ENCODE data around the gene ZNF599.

DNA sequence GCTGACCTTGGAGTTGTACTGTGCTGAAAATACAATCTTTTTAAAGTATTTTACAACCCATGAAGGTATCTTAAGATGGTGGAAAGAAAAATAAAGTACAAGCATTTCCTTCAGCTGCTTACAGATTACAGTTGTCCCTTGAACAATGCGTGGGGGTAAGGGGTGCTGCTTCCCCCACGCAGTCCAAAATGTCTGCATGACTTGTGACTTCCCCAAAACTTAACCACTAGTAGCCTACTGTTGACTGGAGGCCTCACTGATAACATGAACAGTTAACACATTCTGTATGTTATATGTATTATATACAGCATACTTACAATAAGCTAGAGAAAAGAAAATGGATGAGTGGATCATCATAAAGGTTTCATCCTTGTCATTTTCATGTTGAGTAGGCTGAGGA is 45.3 kb upstream of the ZNF599 start:
- TF ChIP-seq POLR2A (IDR thresholded peaks at IDR 0.05; ENCODE audit: insufficient read depth in 1 of 2, low read depth in 2 of 2, low read length in 2 of 2) (no peak), CTCF (CRISPR knock-in tag; IDR thresholded peaks at IDR 0.05) (no peak), ZNF83 (CRISPR knock-in tag; IDR thresholded peaks at IDR 0.05; ENCODE audit: borderline replicate concordance) (no peak), ATF7 (IDR thresholded peaks at IDR 0.05) (no peak), ATF7 (CRISPR knock-in tag; IDR thresholded peaks at IDR 0.05) (no peak), ZNF350 (CRISPR knock-in tag; IDR thresholded peaks at IDR 0.05; ENCODE audit: borderline replicate concordance, low read depth) (no peak), RFX5 (IDR thresholded peaks at IDR 0.05; ENCODE audit: low read depth, low read length) (no peak), MBNL3 (CRISPR knock-in tag; conservative IDR thresholded peaks at IDR 0.05) (no peak), FIP1L1 (IDR thresholded peaks at IDR 0.05; ENCODE audit: borderline replicate concordance, insufficient read depth, low read depth, low read length) (no peak), RAD21 (CRISPR knock-in tag; IDR thresholded peaks at IDR 0.05) (no peak), KLF6 (CRISPR knock-in tag; IDR thresholded peaks at IDR 0.05) (no peak), THAP11 (CRISPR knock-in tag; IDR thresholded peaks at IDR 0.05) (no peak)
- TF ChIP-seq, protein P1, sequence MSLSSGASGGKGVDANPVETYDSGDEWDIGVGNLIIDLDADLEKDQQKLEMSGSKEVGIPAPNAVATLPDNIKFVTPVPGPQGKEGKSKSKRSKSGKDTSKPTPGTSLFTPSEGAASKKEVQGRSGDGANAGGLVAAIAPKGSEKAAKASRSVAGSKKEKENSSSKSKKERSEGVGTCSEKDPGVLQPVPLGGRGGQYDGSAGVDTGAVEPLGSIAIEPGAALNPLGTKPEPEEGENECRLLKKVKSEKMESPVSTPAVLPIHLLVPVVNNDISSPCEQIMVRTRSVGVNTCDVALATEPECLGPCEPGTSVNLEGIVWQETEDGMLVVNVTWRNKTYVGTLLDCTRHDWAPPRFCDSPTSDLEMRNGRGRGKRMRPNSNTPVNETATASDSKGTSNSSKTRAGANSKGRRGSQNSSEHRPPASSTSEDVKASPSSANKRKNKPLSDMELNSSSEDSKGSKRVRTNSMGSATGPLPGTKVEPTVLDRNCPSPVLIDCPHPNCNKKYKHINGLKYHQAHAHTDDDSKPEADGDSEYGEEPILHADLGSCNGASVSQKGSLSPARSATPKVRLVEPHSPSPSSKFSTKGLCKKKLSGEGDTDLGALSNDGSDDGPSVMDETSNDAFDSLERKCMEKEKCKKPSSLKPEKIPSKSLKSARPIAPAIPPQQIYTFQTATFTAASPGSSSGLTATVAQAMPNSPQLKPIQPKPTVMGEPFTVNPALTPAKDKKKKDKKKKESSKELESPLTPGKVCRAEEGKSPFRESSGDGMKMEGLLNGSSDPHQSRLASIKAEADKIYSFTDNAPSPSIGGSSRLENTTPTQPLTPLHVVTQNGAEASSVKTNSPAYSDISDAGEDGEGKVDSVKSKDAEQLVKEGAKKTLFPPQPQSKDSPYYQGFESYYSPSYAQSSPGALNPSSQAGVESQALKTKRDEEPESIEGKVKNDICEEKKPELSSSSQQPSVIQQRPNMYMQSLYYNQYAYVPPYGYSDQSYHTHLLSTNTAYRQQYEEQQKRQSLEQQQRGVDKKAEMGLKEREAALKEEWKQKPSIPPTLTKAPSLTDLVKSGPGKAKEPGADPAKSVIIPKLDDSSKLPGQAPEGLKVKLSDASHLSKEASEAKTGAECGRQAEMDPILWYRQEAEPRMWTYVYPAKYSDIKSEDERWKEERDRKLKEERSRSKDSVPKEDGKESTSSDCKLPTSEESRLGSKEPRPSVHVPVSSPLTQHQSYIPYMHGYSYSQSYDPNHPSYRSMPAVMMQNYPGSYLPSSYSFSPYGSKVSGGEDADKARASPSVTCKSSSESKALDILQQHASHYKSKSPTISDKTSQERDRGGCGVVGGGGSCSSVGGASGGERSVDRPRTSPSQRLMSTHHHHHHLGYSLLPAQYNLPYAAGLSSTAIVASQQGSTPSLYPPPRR (CRISPR knock-in tag; IDR thresholded peaks at IDR 0.05; ENCODE audit: borderline replicate concordance), result no peak

Data from HepG2 (cell line).